Measurements from ENCODE around the gene EDEM1.

DNA sequence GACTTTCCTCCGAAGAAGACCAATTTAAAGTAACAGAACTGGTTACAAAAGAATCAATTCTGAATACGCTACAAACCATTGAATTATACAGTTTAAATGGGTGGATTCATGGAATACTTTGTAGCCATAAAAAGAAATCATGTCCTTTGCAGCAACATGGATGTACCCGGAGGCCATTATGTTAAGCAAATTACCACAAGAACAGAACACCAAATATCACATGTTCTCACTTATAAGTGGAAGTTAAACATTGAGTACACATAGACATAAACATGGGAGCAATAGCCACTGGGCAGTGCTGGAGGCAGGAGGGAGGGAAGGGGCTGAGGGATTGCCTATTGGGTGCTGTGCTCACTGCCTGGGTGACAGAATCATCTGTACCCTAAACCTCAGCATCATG lies 61.3 kb downstream of the EDEM1 start:
- TF ChIP-seq POLR2A (IDR thresholded peaks at IDR 0.05) (no peak), CTCF (IDR thresholded peaks at IDR 0.05) (no peak)
